PC-3 (cell line): Measurements from ENCODE around the gene ZNF705A.
"Not testable (repeated sequence)": the region's sequence is repeated elsewhere in the genome, so short reads cannot be mapped to it uniquely, and the experiment has no call there.

Experiments
- CTCF ChIP-seq: fragments of 300-600 bp; sonication (generic); conservative IDR thresholded peaks from 2 replicates; pipeline ENCODE4 v1.5.1; 2017; ENCODE audit warnings: antibody characterized with exemption, low read depth, mild to moderate bottlenecking, low read length
- EZH2 ChIP-seq: fragments of 300-600 bp; sonication (generic); IDR thresholded peaks from one replicate; pipeline ENCODE4 v1.6.1; 2017; ENCODE audit warnings: antibody characterized with exemption, mild to moderate bottlenecking, low read length; ENCODE audit not compliant: unreplicated experiment
- EZH2phosphoT487 ChIP-seq: fragments of 300-600 bp; sonication (generic); IDR thresholded peaks from 2 replicates; pipeline ENCODE4 v1.6.1; 2018; ENCODE audit warnings: mild to moderate bottlenecking, antibody characterized with exemption, low read length, borderline replicate concordance

GRCh38 chr12:8181271-8181670 lies 24.5 kb downstream of the ZNF705A start:
- not testable (repeated sequence) for TF ChIP-seq CTCF, EZH2phosphoT487, EZH2
